ENCODE data around the gene GRB10.

Gene GRB10

GRCh38 chr7:50721160-50721559 is 61.5 kb downstream of the GRB10 start:
- DNase-seq (ENCODE audit: low read depth in 3 of 3): no peak

- no peak for DNase-seq (ENCODE audit: low read depth in 3 of 3)
Measured at GRCh38 chr7:50720295-50720694, 62.4 kb downstream of the GRB10 start.

DNA sequence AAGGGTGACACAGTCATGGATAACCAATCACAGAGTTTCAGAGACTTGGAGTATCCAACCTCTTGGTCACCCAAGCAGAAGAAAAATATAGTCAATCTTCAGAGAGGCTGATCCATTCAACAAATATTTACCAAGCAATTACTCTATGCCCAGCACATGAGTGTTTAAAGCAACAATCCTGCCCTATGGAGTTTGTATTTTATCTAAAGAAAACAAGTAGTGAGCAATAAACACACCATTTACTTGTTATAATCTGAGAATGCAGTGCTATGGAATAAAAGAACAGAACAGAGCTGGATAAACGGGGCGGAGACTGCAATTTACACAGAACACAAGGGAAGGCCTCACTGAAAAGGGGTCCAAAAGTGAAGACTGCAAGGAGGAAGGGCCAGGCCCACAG is 63.8 kb downstream of the GRB10 start:
- no peak for DNase-seq (ENCODE audit: low read depth in 3 of 3)

DNA sequence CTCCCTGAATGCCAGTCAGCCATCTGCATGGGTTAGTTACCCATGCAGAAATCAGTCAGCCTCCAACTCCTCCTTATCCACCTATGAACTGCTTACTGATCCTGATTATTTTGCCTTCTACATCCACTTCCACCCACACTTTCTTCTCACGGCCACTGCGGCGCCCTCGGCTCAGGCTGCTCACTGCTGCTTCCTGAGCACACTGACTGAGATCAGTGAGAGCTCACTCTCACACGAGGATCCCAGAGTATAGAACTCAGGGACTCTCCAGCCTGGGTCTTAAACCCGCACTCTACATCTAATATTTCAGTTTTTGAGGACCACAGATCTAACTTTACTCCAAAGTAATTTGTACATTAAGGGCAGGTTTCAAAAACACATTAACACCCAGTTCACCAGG is 64.4 kb downstream of the GRB10 start:
- no peak for DNase-seq (ENCODE audit: low read depth in 3 of 3)

DNA sequence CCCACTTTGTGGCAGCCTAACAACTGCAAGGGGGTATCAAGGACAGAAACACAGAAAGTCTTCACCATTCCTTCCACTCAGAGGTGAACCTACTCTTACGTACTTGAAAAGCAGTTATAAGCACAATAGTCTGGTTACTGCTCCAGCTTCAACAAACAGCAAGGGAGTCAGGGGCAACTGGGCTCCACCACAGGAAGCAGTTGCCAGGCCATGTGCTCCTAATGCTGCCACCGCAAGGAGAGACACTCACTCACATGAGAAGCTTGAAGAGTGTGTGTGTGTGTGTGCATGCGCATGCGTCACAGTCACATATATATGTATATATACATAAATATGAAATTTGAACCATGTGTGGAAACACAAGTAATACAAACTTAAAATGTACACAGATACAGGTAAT is 65.5 kb downstream of the GRB10 start:
- no peak for DNase-seq (ENCODE audit: low read depth in 3 of 3)

GRCh38 chr7:50714857-50715256 is 67.8 kb downstream of the GRB10 start:
- DNase-seq (ENCODE audit: low read depth in 3 of 3): no peak

DNA sequence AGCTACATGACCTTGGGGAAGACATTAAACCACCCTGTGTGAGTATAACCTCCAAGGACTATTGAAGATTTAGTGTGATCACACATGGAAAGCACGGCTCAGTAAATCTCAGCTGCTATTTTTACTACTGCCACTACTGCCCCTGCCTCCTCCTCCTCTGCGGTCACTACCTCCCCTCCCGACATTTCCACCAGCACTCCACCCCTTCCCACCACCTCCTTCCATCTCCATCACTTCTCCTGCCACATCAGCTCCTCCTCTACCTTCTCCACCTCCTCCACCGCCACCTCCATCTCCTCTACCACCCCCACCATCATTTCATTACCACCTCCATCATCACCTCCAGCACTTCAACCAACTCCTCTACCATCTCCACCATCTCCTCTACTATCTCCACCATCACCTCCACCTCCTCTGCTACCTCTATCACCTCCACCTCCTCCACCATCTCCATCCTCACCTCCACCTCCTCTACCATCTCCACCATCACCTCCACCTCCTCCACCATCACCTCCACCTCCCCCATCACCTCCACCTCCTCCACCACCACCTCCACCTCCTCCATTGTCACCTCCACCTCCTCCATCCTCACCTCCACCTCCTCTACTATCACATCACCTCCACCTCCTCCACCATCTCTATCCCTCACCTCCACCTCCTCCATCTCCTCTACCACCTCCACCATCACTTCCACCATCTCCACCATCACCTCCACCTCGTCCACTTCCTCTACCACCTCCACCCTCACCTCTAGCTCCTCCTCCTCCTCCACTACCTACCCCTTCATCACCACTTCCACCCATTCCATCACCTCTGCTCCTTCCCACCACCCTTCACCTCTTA is 69.4 kb downstream of the GRB10 start:
- no peak for DNase-seq (ENCODE audit: low read depth in 3 of 3)

- DNase-seq (ENCODE audit: low read depth in 3 of 3): no peak
Measured at GRCh38 chr7:50712252-50713122, 70.2 kb downstream of the GRB10 start.

GRCh38 chr7:50711271-50712175 is 71.2 kb downstream of the GRB10 start:
- DNase-seq (ENCODE audit: low read depth in 3 of 3): no peak

- DNase-seq (ENCODE audit: low read depth in 3 of 3): no peak
Measured at GRCh38 chr7:50710441-50711154, 72.1 kb downstream of the GRB10 start.

- no peak for DNase-seq (ENCODE audit: low read depth in 3 of 3)
Measured at GRCh38 chr7:50709151-50709550, 73.5 kb downstream of the GRB10 start.

- no peak for DNase-seq (ENCODE audit: low read depth in 3 of 3)
Measured at GRCh38 chr7:50707236-50708006, 75.3 kb downstream of the GRB10 start.

GRCh38 chr7:50706469-50706937 is 76.2 kb downstream of the GRB10 start:
- no peak for DNase-seq (ENCODE audit: low read depth in 3 of 3)

DNA sequence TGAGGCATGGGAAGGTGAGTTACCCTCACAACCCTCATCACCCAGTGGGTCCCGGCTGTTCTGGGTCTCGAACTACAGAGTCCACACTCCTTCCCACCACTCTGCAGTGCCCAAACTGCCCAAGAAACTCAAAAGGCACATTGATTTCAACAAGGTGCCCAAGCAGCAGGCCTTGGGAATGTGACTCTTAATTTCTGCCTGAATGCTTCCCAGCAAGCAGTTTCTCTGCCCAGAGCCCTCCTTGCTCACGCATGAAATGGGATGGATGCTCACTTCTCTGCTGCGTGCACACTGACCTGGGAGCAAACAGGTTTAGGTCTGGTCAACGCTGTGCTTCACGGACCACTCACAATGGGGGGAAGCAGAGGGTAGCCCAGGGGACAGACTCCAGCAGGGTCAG is 77.9 kb downstream of the GRB10 start:
- DNase-seq (ENCODE audit: low read depth in 3 of 3): no peak

GRCh38 chr7:50703654-50704053 is 79.0 kb downstream of the GRB10 start:
- no peak for DNase-seq (ENCODE audit: low read depth in 3 of 3)

GRCh38 chr7:50699143-50699542 is 83.6 kb downstream of the GRB10 start:
- DNase-seq (ENCODE audit: low read depth in 3 of 3): no peak

GRCh38 chr7:50697748-50698147 is 84.9 kb downstream of the GRB10 start:
- no peak for DNase-seq (ENCODE audit: low read depth in 3 of 3)

DNA sequence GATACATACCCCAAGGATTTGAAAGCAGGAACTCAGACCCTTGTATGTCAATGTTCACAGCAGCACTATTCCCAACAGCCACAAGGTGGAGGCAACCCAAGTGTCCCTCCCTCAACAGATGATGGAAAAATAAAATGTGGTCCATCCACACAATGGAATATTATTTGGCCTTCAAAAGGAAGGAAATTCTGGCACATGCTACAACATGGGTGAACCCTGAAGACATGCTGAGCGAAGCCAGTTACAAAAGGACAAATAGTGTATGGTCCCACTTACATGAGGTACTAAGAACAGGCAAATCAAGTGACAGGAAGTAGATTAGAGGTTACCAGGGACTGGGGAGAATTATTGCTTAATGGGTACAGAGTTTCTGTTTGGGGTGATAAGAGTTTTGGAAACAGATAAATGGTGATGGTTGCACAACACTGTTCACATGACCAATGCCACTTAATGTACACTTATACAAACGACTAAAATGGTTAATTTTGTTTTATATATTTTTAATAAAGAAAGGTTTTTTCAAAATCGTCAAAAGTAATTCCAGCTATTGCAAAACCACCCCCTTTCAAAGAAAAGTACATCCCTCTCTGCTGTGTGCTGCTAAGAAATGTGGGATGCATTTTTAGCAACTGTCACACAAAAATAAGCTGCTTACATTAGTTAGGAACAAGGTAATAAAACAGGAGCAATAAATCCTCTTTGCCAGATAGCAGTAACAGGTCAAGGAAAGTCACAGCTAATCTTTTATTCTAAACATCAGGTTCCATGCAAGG is 85.7 kb downstream of the GRB10 start:
- DNase-seq (ENCODE audit: low read depth in 3 of 3): no peak

GRCh38 chr7:50695026-50695425 is 87.7 kb downstream of the GRB10 start:
- no peak for DNase-seq (ENCODE audit: low read depth in 3 of 3)

Measured in stimulated activated CD4-positive, alpha-beta T cell treated with anti-CD3 and anti-CD28 coated beads, TNF-alpha, amount 100 ng/mL, for 24 hours (primary cell).